ENCODE measurements around the gene DNAJC28. TPM values are rescaled to one million over a fixed set of nuclear protein-coding genes. Genes with fewer than 3 reads are reported as not detected.

The DNAJC28 gene
- total and polyA plus RNA-seq, 9 of the 15 experiments (the other 6 are each of a cell fraction or from before 2014, with no cell fraction given) = 0.68 to 2.5 (median 1.1) TPM

DNA sequence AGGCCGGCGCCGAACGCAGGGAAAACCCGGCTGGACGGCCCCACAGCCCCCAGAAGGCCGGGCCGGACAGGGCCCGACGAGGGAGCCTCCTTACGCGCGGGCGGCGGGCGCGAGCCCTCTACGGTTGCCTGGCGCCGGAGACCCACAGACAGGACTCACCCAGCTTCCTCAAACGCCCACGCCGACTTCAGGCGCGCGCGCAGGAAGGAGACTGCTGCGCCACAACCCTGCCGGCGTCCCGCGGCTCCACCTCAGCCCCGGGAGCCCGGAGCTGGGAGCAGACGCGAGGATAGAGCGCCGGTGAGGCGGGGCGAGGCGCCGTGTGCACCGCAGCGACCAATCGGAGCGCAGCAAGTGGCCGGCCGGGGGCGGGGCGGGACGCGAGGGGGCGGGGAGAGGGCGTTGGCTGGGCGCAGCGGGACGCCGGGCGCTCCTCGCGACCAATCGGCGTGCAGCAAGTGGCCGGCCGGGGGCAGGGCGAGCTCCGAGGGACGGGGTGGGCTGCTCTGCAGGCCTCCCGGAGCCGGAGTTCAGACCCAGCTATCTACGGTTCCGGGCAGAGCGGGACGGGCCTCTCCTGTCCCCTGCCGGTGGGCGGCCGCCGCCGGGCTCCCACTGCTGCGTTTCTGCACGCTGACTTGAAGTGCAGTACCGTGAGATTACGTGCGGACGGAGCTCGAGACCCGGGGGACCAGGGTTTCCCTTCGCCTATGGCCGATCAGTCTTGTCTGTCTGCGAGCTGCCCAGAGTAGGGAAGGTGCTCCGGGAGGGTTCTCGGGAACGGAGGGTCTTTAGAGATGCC, 11.6 kb downstream of the DNAJC28 start, which contains the start of gene TMEM50B (continued):
- TF ChIP-seq, protein P1, sequence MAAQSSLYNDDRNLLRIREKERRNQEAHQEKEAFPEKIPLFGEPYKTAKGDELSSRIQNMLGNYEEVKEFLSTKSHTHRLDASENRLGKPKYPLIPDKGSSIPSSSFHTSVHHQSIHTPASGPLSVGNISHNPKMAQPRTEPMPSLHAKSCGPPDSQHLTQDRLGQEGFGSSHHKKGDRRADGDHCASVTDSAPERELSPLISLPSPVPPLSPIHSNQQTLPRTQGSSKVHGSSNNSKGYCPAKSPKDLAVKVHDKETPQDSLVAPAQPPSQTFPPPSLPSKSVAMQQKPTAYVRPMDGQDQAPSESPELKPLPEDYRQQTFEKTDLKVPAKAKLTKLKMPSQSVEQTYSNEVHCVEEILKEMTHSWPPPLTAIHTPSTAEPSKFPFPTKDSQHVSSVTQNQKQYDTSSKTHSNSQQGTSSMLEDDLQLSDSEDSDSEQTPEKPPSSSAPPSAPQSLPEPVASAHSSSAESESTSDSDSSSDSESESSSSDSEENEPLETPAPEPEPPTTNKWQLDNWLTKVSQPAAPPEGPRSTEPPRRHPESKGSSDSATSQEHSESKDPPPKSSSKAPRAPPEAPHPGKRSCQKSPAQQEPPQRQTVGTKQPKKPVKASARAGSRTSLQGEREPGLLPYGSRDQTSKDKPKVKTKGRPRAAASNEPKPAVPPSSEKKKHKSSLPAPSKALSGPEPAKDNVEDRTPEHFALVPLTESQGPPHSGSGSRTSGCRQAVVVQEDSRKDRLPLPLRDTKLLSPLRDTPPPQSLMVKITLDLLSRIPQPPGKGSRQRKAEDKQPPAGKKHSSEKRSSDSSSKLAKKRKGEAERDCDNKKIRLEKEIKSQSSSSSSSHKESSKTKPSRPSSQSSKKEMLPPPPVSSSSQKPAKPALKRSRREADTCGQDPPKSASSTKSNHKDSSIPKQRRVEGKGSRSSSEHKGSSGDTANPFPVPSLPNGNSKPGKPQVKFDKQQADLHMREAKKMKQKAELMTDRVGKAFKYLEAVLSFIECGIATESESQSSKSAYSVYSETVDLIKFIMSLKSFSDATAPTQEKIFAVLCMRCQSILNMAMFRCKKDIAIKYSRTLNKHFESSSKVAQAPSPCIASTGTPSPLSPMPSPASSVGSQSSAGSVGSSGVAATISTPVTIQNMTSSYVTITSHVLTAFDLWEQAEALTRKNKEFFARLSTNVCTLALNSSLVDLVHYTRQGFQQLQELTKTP (IDR thresholded peaks at IDR 0.05; ENCODE audit: low read depth in 1 of 2, partially characterized antibody in 2 of 2) = peak; percentile 51 to 76
- TF ChIP-seq, protein P2, sequence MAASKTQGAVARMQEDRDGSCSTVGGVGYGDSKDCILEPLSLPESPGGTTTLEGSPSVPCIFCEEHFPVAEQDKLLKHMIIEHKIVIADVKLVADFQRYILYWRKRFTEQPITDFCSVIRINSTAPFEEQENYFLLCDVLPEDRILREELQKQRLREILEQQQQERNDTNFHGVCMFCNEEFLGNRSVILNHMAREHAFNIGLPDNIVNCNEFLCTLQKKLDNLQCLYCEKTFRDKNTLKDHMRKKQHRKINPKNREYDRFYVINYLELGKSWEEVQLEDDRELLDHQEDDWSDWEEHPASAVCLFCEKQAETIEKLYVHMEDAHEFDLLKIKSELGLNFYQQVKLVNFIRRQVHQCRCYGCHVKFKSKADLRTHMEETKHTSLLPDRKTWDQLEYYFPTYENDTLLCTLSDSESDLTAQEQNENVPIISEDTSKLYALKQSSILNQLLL (CRISPR knock-in tag; IDR thresholded peaks at IDR 0.05; ENCODE audit: borderline replicate concordance) = no peak
- TF ChIP-seq, protein P3, sequence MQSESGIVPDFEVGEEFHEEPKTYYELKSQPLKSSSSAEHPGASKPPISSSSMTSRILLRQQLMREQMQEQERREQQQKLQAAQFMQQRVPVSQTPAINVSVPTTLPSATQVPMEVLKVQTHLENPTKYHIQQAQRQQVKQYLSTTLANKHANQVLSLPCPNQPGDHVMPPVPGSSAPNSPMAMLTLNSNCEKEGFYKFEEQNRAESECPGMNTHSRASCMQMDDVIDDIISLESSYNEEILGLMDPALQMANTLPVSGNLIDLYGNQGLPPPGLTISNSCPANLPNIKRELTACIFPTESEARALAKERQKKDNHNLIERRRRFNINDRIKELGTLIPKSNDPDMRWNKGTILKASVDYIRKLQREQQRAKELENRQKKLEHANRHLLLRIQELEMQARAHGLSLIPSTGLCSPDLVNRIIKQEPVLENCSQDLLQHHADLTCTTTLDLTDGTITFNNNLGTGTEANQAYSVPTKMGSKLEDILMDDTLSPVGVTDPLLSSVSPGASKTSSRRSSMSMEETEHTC (IDR thresholded peaks at IDR 0.05) = 0 out of 2 replicates have a peak, but pooled peaks have one; percentile 23
- TF ChIP-seq ZNF445 (CRISPR knock-in tag; IDR thresholded peaks at IDR 0.05; ENCODE audit: low read depth) = no peak
- TF ChIP-seq TGIF2 (CRISPR knock-in tag; IDR thresholded peaks at IDR 0.05) = no peak; the same call in 1 of the 2 replicates
- TF ChIP-seq NONO (IDR thresholded peaks at IDR 0.05; ENCODE audit: low read depth in 2 of 2, low read length in 1 of 2) = peak; percentile 51 to 94; a peak in 2 of 4 replicates
- no peak for TF ChIP-seq ZNF695 (CRISPR knock-in tag; IDR thresholded peaks at IDR 0.05)
- no peak; the same call in 1 of the 2 replicates for TF ChIP-seq POLR2AphosphoS2 (IDR thresholded peaks at IDR 0.05; ENCODE audit: low read length)
- no peak for TF ChIP-seq KLF1 (tag; IDR thresholded peaks at IDR 0.05)
- peak; percentile 78 for TF ChIP-seq EP400 (IDR thresholded peaks at IDR 0.05)
- TF ChIP-seq GTF2A2 (tag; IDR thresholded peaks at IDR 0.05) = no peak
- peak; percentile 79 for TF ChIP-seq TAF9B (IDR thresholded peaks at IDR 0.05; ENCODE audit: partially characterized antibody)
- TF ChIP-seq, protein P4, sequence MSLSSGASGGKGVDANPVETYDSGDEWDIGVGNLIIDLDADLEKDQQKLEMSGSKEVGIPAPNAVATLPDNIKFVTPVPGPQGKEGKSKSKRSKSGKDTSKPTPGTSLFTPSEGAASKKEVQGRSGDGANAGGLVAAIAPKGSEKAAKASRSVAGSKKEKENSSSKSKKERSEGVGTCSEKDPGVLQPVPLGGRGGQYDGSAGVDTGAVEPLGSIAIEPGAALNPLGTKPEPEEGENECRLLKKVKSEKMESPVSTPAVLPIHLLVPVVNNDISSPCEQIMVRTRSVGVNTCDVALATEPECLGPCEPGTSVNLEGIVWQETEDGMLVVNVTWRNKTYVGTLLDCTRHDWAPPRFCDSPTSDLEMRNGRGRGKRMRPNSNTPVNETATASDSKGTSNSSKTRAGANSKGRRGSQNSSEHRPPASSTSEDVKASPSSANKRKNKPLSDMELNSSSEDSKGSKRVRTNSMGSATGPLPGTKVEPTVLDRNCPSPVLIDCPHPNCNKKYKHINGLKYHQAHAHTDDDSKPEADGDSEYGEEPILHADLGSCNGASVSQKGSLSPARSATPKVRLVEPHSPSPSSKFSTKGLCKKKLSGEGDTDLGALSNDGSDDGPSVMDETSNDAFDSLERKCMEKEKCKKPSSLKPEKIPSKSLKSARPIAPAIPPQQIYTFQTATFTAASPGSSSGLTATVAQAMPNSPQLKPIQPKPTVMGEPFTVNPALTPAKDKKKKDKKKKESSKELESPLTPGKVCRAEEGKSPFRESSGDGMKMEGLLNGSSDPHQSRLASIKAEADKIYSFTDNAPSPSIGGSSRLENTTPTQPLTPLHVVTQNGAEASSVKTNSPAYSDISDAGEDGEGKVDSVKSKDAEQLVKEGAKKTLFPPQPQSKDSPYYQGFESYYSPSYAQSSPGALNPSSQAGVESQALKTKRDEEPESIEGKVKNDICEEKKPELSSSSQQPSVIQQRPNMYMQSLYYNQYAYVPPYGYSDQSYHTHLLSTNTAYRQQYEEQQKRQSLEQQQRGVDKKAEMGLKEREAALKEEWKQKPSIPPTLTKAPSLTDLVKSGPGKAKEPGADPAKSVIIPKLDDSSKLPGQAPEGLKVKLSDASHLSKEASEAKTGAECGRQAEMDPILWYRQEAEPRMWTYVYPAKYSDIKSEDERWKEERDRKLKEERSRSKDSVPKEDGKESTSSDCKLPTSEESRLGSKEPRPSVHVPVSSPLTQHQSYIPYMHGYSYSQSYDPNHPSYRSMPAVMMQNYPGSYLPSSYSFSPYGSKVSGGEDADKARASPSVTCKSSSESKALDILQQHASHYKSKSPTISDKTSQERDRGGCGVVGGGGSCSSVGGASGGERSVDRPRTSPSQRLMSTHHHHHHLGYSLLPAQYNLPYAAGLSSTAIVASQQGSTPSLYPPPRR (CRISPR knock-in tag; IDR thresholded peaks at IDR 0.05; ENCODE audit: borderline replicate concordance) = no peak
- no peak for TF ChIP-seq HDAC6 (IDR thresholded peaks at IDR 0.05; ENCODE audit: low read depth, low read length)
- peak; percentile 46; the same call in 1 of the 2 replicates for TF ChIP-seq HNRNPL (IDR thresholded peaks at IDR 0.05; ENCODE audit: low read depth, low read length)

Data from K562 (cell line).